Stimulated activated CD4-positive, alpha-beta T cell treated with anti-CD3 and anti-CD28 coated beads, Interleukin-1b, Interleukin-23, amount 100 ng/mL, for 1 hour (primary cell): ENCODE measurements around the gene SIRPA.

Experiments used
- DNase-seq, 2 donors: peaks; one replicate each; pipeline ENCODE4 v3.0.0-alpha.2; 2020; ENCODE audit warnings: low read depth in 2 of 2

SIRPA gene

GRCh38 chr20:1933465-1933870 is 38.3 kb downstream of the SIRPA start:
- DNase-seq: no peak

- no peak for DNase-seq
Observed at GRCh38 chr20:1934156-1934555, 38.9 kb downstream of the SIRPA start.

GRCh38 chr20:1934721-1935573 is 39.7 kb downstream of the SIRPA start:
- DNase-seq: no peak

GRCh38 chr20:1935696-1936366 is 40.6 kb downstream of the SIRPA start:
- no peak for DNase-seq

- no peak for DNase-seq
Observed at GRCh38 chr20:1937316-1937976, 42.2 kb downstream of the SIRPA start.

GRCh38 chr20:1938464-1939269 is 43.5 kb downstream of the SIRPA start:
- no peak for DNase-seq

GRCh38 chr20:1939270-1939595 is 44.0 kb downstream of the SIRPA start:
- DNase-seq: no peak

- DNase-seq: no peak
Observed at GRCh38 chr20:1940581-1940980, 45.4 kb downstream of the SIRPA start.

- no peak for DNase-seq
Observed at GRCh38 chr20:1941226-1941625, 46.0 kb downstream of the SIRPA start.

- no peak for DNase-seq
Observed at GRCh38 chr20:1942061-1942460, 46.9 kb downstream of the SIRPA start.

GRCh38 chr20:1942486-1943274 is 47.5 kb downstream of the SIRPA start:
- DNase-seq: no peak

GRCh38 chr20:1943275-1944002 is 48.2 kb downstream of the SIRPA start:
- DNase-seq: no peak

- DNase-seq: no peak
Observed at GRCh38 chr20:1944345-1945091, 49.3 kb downstream of the SIRPA start.

- DNase-seq: no peak
Observed at GRCh38 chr20:1945134-1945618, 50.0 kb downstream of the SIRPA start.

- no peak for DNase-seq
Observed at GRCh38 chr20:1945660-1946059, 50.5 kb downstream of the SIRPA start.

GRCh38 chr20:1946442-1946761 is 51.2 kb downstream of the SIRPA start:
- DNase-seq: no peak

GRCh38 chr20:1946762-1947534 is 51.7 kb downstream of the SIRPA start:
- no peak for DNase-seq

- no peak for DNase-seq
Observed at GRCh38 chr20:1947535-1947846, 52.3 kb downstream of the SIRPA start.
